Brain microvascular endothelial cell (primary cell): ENCODE data around the gene SPEF1.

ENCODE experiments used
- DNase-seq: peaks from one replicate; pipeline ENCODE4 v3.0.0-alpha.2; 2020
- H3K27ac ChIP-seq: fragments of 250-450 bp; sonication (Bioruptor Pico); 2 replicates; pipeline ENCODE4 v1.5.1; 2020; ENCODE audit warnings: mild to moderate bottlenecking, moderate library complexity
- H3K27me3 ChIP-seq: fragments of 250-450 bp; sonication (Bioruptor Pico); replicated peaks from 2 replicates; pipeline ENCODE4 v1.5.1; 2020; ENCODE audit warnings: mild to moderate bottlenecking
- H3K36me3 ChIP-seq: fragments of 250-450 bp; sonication (Bioruptor Pico); replicated peaks from 2 replicates; pipeline ENCODE4 v1.5.1; 2020; ENCODE audit warnings: mild to moderate bottlenecking
- H3K4me3 ChIP-seq: 2 replicates; pipeline ENCODE4 v1.5.1; 2011; ENCODE audit warnings: low read depth, mild to moderate bottlenecking, control low read depth, low read length, moderate library complexity
- in situ Hi-C: cut with HindIII; loops from 2 replicates; pipeline ENCODE4 v1.10.0; 2017; ENCODE audit warnings: low sequenced_read_pairs, low pct_ligation_motif_present
- TF ChIP-seq, protein P1 (sequence below): IDR thresholded peaks from 2 replicates; pipeline ENCODE4 v1.5.1; 2011; ENCODE audit warnings: low read depth, mild to moderate bottlenecking, moderate library complexity, low read length, control low read depth, inconsistent platforms; ENCODE audit errors: missing control alignments

The SPEF1 gene

DNA sequence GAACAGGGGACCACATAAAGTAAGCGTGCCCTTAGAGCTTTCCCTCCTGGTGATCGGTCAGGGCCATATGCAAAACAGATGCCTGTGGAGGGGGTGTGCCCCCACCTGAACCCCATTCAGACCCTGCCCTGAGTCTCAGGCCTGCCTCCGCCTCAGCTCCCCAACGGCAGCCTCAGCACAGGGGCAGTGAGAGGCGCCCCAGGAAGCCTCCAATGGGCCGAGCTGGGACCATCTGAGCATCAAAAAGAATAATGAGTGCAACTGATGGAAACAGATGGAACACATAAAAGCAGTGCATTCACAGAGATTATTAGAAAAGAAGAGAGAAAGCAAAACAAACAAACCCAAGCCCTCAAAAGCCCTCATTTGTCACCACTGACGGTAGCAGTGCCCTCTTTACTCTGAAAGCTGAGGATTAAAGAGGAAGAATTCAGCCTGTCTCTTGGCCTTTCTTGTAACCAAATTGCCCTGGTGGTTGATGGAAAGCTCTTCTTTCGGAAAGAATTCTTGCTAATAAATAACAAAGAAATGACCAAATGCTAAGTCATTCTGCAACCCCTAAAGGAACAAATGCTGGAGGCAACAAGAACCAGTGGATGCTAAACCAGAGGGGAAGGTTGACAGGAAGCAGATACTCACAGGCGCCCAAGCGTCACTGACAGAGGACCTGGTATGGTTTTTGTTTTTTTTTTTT is 20.4 kb downstream of the SPEF1 start:
- in situ Hi-C loops, result no loop called here
- Histone ChIP-seq H3K4me3 (no peak overlapping the region), H3K27ac (no peak overlapping the region), H3K27me3 (no peaks in the 10 kb centered on the region), H3K36me3 (peaks cover 13% of the 10 kb centered on the region)
- no peak for DNase-seq
- TF ChIP-seq, protein P1, sequence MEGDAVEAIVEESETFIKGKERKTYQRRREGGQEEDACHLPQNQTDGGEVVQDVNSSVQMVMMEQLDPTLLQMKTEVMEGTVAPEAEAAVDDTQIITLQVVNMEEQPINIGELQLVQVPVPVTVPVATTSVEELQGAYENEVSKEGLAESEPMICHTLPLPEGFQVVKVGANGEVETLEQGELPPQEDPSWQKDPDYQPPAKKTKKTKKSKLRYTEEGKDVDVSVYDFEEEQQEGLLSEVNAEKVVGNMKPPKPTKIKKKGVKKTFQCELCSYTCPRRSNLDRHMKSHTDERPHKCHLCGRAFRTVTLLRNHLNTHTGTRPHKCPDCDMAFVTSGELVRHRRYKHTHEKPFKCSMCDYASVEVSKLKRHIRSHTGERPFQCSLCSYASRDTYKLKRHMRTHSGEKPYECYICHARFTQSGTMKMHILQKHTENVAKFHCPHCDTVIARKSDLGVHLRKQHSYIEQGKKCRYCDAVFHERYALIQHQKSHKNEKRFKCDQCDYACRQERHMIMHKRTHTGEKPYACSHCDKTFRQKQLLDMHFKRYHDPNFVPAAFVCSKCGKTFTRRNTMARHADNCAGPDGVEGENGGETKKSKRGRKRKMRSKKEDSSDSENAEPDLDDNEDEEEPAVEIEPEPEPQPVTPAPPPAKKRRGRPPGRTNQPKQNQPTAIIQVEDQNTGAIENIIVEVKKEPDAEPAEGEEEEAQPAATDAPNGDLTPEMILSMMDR, result no peak

DNA sequence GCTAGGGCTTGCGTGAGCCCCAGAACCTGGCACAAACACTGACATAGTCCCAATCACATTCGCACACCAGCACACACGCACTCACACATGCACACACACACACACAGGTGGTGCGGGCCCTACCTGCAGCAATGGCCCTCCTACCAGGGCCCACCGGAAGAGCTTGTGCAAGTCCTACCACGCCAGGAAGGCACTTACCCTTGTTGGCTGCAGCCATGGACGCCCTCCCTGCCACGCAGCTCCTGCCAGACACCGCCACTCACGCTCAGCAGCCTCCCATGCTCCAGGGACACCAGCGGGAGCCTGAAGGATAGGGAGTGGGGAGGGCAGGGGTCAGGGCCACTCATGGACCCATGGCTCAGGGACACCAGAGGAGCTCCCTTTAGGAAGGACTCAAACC is 21.4 kb downstream of the SPEF1 start:
- in situ Hi-C loops, result no loop called here
- DNase-seq, result no peak
- no peaks in the 10 kb centered on the region for H3K27me3 ChIP-seq
- H3K27ac ChIP-seq, result no peak overlapping the region
- TF ChIP-seq, protein P1, result no peak
- peaks cover 16% of the 10 kb centered on the region for H3K36me3 ChIP-seq
- H3K4me3 ChIP-seq, result no peak overlapping the region

DNA sequence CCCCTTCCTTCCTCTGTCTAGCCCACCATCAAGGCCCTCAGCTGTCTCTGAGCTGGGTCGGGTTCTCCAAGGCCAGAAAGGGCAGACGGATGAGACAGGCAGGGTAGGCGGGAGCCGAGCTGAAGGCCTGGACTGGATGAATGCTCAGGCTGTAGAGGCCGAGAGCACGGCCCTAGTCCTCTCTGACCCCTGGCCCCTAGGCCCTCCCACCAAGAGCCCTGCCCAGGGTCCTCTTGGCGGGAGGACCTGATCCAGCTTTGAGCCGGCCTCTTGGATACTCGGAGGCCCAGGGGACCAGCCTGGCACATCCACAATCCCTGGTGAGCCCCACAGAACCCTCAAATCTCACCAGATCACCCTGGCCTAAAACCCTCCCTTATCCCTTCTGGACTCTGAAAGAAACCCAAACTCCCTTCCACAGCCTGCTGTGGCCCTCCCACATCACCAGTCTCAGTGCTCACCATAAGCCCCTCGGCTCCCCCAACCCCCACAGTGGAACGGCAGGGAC is 21.9 kb downstream of the SPEF1 start:
- in situ Hi-C loops, result no loop called here
- Histone ChIP-seq H3K27me3 (no peaks in the 10 kb centered on the region), H3K4me3 (no peak overlapping the region), H3K27ac (no peak overlapping the region), H3K36me3 (peaks cover 16% of the 10 kb centered on the region)
- TF ChIP-seq, protein P1, result no peak
- no peak for DNase-seq

DNA sequence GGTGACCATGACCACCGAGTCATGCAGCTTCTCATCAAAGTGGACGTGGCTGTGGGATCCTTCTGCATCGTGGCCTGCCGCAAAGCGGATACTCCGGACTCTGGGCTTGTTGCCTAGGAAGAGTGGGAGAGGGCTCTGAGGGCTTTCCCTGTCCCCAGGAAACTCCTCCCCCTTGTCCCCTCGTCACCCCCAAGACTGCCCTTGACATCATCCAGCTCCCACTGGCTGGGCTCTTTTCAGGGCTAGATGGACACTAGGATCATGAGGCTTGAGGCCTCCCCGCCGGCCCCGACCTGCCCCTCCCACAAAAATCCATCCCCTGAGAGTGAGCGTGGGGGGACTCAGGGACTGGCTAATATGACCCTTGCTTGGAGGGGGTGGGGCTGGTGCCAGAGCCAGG is 22.7 kb downstream of the SPEF1 start:
- no peaks in the 10 kb centered on the region for H3K27me3 ChIP-seq
- no peak overlapping the region for H3K27ac ChIP-seq
- H3K4me3 ChIP-seq, result no peak overlapping the region
- DNase-seq, result no peak
- in situ Hi-C loops, result no loop called here
- H3K36me3 ChIP-seq, result peaks cover 16% of the 10 kb centered on the region
- TF ChIP-seq, protein P1, result no peak

DNA sequence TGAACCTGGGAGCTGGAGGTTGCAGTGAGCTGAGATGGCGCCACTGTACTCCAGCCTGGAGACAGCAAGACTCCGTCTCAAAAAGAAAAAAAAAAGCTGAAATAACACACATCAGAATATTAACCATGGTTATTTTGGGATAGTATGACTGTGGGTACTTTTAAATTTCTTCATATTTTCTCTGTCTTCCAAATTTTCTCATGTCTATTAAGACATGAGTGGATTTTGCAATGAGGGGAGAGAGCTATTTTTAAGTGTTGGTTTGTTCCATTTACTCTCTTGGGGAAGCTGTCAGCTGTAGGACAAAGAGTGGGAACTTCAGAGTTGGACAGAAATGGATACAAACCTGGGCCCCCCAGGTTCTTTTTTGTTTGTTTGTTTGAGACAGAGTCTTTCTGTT is 24.0 kb downstream of the SPEF1 start:
- DNase-seq, result no peak
- Histone ChIP-seq H3K27me3 (no peaks in the 10 kb centered on the region), H3K36me3 (peaks cover 16% of the 10 kb centered on the region), H3K27ac (no peak overlapping the region), H3K4me3 (no peak overlapping the region)
- TF ChIP-seq, protein P1, result no peak
- in situ Hi-C loops, result no loop called here

DNA sequence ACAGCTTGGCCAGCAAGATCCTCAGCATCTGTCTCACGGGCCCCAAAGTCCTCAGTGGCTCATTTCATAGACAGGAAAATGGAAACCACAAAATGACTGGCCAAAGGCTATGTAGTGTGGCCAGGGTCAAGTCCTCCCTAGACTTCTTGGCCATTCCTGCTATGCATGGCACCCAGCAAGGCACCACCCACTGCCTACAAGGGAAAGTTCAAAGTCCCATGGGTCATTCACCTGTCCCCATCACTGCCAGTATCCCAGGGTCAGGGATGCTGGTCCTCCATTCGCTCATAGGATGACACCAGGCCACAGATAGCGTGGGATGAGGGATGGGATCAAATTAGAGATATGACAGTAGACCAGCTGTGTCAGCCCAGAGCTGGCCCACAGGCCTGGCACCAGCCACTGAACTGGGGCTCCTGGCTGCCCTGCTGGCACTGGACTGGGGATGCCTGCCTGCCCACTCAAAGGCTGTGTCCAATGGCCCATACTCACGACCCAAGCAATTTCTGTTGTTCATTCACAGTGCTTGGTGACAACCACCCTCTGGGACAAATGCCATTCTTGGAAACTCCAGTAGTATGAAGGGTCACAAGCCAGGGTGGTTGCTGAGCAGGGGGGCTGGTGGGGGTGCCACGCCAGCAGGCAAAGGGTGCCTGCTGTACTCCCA is 25.3 kb downstream of the SPEF1 start:
- Histone ChIP-seq H3K27ac (no peak overlapping the region), H3K27me3 (no peaks in the 10 kb centered on the region), H3K36me3 (peaks cover 12% of the 10 kb centered on the region), H3K4me3 (no peak overlapping the region)
- TF ChIP-seq, protein P1, result no peak
- in situ Hi-C loops, result no loop called here
- no peak for DNase-seq
